Brain pericyte (primary cell): ENCODE measurements around the gene TRAPPC8.
"Not testable (repeated sequence)": the region's sequence is repeated elsewhere in the genome, so short reads cannot be mapped to it uniquely, and the experiment has no call there.

Experiments
- DNase-seq: peaks from one replicate; pipeline ENCODE4 v3.0.0-alpha.2; 2012; ENCODE audit warnings: low read depth, low spot score

Gene TRAPPC8

GRCh38 chr18:31857526-31858106 lies 85.3 kb downstream of the TRAPPC8 start:
- no peak for DNase-seq

- DNase-seq = no peak
Measured at GRCh38 chr18:31850844-31851243, 92.1 kb downstream of the TRAPPC8 start.

DNA sequence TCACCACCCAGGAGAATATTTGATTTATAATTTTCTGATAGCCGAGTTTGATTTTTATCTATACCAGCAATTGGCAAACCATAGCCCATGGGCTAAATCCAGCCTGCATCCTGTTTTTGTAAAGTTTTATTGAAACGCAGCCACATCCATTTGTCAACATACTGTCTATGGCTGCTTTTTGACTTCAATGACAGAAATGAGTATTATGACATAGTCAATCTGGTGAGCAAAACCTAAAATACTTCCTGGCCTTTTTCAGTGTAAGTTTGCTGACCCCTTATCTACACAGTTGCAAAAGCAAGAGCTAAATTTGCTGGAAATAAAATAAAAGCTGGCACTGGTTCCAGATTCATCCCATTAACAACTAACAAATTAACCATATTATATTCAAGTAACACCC lies 102.4 kb downstream of the TRAPPC8 start:
- no peak for DNase-seq

DNA sequence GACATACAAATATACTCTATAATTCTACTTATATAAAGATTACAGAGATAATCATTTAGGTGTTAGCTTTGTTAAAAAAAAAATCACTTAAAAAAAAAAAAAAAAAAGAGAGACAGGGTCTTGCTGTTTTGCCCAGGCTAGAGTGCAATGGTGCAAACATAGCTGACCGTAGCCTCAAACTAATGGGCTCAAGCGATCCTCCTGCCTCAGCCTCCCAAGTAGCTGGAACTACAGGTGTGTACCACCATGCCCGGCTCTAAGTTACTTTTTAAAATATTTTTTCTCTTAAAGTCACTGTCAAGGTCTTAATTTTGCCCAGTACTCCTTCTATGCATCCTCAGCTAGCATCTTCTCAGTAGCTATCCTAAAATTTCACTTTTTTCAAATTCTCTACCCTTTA lies 105.0 kb downstream of the TRAPPC8 start:
- DNase-seq = no peak

GRCh38 chr18:31835528-31836133 lies 107.3 kb downstream of the TRAPPC8 start:
- DNase-seq = no peak

GRCh38 chr18:31831903-31832302 lies 111.0 kb downstream of the TRAPPC8 start:
- no peak for DNase-seq

DNA sequence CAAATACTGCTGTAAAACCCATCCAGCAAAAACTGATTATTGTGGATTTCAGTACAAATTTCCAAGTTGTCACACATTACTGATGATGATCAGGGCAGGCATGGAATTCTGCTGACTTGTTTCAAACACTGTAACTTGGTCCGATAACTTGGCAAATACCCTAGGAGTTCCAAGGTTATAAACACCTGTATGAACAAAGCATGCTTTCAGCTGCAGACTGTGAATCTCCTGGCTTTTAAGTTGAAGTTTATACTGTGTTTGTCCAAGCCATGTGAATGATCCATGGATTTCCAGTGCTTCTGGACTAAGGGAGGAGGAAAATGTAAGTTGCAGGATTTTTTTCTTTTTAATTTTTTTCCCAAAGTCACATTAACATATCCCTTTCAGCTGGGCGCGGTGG lies 112.2 kb downstream of the TRAPPC8 start:
- no peak for DNase-seq

GRCh38 chr18:31828613-31829012 lies 114.3 kb downstream of the TRAPPC8 start:
- DNase-seq = no peak

- DNase-seq = not testable (repeated sequence)
Measured at GRCh38 chr18:31826673-31827325, 116.1 kb downstream of the TRAPPC8 start.

- no peak for DNase-seq
Measured at GRCh38 chr18:31825772-31826171, 117.2 kb downstream of the TRAPPC8 start.

DNA sequence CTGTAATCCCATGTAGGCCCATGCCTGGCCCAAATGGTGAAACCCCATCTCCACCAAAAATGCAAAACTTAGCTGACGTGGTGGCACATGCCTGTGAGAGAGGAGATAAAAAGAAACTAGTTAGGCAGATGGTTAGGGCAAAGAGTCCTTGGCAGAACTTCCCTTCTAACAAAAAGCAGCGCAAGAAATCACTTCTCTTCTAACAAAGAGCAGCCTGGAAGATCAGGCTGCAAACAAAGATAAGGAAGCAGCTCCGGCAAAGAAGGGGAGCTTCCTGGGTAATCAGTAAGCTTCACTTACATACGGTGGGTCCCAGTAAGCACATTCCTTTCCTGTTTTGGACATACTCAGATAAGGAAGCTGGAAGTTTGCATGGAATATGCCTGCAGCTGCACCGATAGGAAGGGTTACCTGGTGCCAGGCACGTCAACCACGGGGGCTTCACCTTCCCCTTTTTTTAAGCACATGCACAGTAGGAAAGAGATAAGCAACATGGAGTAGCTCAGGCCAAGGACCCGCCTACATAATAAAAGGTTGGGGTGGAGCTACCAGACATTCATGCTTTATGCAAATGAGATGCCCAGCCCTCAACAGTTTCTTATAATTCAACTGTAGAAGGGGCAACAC lies 121.3 kb downstream of the TRAPPC8 start:
- DNase-seq = no peak

GRCh38 chr18:31819925-31820229 lies 123.1 kb downstream of the TRAPPC8 start:
- no peak for DNase-seq

GRCh38 chr18:31819106-31819924 lies 123.6 kb downstream of the TRAPPC8 start:
- DNase-seq = no peak

DNA sequence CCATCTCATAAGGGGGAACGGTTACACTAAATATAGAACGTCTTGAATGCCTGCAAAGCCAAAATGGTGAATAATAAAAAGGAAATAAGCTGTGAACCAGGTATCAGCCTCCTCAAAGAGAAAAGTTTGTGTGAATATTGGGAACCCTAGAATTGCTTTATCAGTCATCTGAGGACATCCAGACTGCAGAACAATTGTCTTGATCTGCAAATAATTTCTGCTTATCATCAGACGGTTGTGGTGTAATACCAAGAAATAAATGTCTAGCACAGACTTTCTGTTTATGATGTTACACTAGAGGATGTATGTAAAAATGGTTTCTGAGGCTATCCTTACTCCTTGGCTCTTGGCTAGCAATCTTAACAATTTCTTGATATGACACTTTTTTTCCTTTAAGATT lies 128.8 kb downstream of the TRAPPC8 start:
- DNase-seq = no peak

DNA sequence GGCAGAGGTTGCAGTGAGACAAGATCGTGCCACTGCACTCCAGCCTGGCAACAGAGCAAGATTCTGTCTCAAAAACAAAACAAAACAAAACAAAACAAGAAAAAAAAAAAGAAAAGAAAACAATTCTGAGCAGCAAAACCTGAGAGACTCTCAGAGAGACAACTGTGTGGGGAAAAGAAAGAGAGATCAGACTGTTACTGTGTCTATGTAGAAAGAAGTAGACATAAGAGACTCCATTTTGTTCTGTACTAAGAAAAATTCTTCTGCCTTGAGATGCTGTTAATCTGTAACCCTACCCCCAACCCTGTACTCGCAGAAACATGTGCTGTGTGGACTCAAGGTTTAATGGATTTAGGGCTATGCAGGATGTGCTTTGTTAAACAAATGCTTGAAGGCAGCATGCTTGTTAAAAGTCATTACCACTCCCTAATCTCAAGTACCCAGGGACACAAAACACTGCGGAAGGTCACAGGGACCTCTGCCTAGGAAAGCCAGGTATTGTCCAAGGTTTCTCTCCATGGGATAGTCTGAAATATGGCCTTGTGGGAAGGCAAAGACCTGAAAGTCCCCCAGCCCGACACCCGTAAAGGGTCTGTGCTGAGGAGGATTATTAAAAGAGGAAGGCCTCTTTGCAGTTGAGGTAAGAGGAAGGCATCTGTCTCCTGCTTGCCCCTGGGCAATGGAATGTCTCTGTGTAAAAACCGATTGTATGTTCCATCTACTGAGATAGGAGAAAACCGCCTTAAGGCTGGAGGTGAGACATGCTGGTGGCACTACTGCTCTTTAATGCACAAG lies 132.4 kb downstream of the TRAPPC8 start:
- DNase-seq = not testable (repeated sequence)

GRCh38 chr18:31809049-31809448 lies 133.9 kb downstream of the TRAPPC8 start:
- DNase-seq = not testable (repeated sequence)

- no peak for DNase-seq
Measured at GRCh38 chr18:31801078-31801477, 141.8 kb downstream of the TRAPPC8 start.

- DNase-seq = not testable (repeated sequence)
Measured at GRCh38 chr18:31799257-31799656, 143.7 kb downstream of the TRAPPC8 start.

GRCh38 chr18:31798399-31798798 lies 144.5 kb downstream of the TRAPPC8 start:
- no peak for DNase-seq

DNA sequence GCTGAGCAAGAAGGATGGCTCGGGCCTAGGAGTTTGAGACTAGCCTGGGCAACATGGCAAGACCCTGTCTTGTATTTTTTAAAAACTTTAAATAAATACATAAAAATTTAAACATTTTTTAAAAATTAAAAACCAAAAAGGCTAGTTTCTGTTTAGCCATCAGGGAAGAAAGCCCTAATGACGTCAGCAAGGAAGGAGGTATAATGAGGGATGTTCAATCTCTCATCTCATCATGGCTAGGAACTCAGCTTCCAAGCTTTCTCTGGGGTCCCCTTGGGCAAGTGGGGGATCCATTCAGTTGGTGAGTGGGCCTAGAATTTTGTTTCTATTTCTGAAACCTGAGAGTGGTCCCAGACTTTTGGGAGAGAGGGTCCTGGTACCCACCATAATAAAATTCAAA lies 147.2 kb downstream of the TRAPPC8 start:
- no peak for DNase-seq

DNA sequence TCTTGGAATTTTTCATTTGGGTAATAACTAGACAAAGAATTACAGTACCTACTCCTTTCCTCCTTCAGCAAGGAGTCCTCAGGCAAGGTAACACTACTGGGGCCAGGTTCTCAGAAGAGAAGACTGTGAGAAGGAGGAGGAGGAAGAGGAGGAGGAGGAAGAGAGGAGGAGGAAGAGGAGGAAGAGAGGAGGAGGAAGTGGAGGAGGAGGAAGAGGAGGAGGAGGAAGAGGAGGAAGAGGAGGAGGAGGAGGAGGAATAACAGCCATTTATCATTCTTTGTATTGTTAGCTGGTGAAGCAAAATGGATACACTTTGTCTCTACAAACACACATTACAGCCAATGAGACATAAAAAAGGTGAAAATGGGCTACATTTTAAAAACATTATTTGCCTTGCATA lies 149.4 kb downstream of the TRAPPC8 start:
- no peak for DNase-seq
